ENCODE data around the gene EBI3.
"Not testable (repeated sequence)": the region's sequence is repeated elsewhere in the genome, so short reads cannot be mapped to it uniquely, and the experiment has no call there.

The EBI3 gene

GRCh38 chr19:4200940-4201542 is 28.3 kb upstream of the EBI3 start:
- DNase-seq: no peak

- no peak for DNase-seq
Measured at GRCh38 chr19:4201798-4202197, 27.5 kb upstream of the EBI3 start.

- no peak for DNase-seq
Measured at GRCh38 chr19:4206818-4207484, 22.4 kb upstream of the EBI3 start.

- DNase-seq: no peak
Measured at GRCh38 chr19:4208385-4209094, 20.8 kb upstream of the EBI3 start.

- DNase-seq: no peak
Measured at GRCh38 chr19:4210166-4210731, 19.1 kb upstream of the EBI3 start.

- no peak for DNase-seq
Measured at GRCh38 chr19:4213116-4213515, 16.2 kb upstream of the EBI3 start.

GRCh38 chr19:4215807-4216206 is 13.5 kb upstream of the EBI3 start:
- DNase-seq: no peak

GRCh38 chr19:4216846-4217245 is 12.5 kb upstream of the EBI3 start:
- DNase-seq: no peak

GRCh38 chr19:4217429-4218264 is 11.7 kb upstream of the EBI3 start:
- DNase-seq: no peak

GRCh38 chr19:4218523-4218922 is 10.8 kb upstream of the EBI3 start:
- DNase-seq: not testable (repeated sequence)

- DNase-seq: no peak
Measured at GRCh38 chr19:4220188-4220587, 9.1 kb upstream of the EBI3 start.

- no peak for DNase-seq
Measured at GRCh38 chr19:4224470-4224869, 4.9 kb upstream of the EBI3 start.

GRCh38 chr19:4225885-4226284 is 3.4 kb upstream of the EBI3 start:
- no peak for DNase-seq

- no peak for DNase-seq
Measured at GRCh38 chr19:4227771-4228170, 1.6 kb upstream of the EBI3 start.

- DNase-seq: no peak
Measured at GRCh38 chr19:4228765-4229178, 551 bp upstream of the EBI3 start.

- DNase-seq: not testable (repeated sequence)
Measured at GRCh38 chr19:4230237-4230636, 914 bp downstream of the EBI3 start.

GRCh38 chr19:4231521-4231920 is 2.2 kb downstream of the EBI3 start:
- not testable (repeated sequence) for DNase-seq

GRCh38 chr19:4232139-4232538 is 2.8 kb downstream of the EBI3 start:
- not testable (repeated sequence) for DNase-seq

- DNase-seq: peak in 1 of 2 experiments; percentile 75
Measured at GRCh38 chr19:4232614-4233281, 3.4 kb downstream of the EBI3 start.

GRCh38 chr19:4233282-4233853 is 4.0 kb downstream of the EBI3 start:
- DNase-seq: peak; percentile 27 to 77

- DNase-seq: peak in 1 of 2 experiments; percentile 66
Measured at GRCh38 chr19:4234142-4234861, 5.0 kb downstream of the EBI3 start.

Data from NCI-H524 (cell line).